Duodenal mucosa (tissue), 2 donors: Measurements from ENCODE around the gene MYH11.
"Not testable (repeated sequence)": the region's sequence is repeated elsewhere in the genome, so short reads cannot be mapped to it uniquely, and the experiment has no call there.

Experiments
- H3K27ac ChIP-seq: one replicate; pipeline ENCODE4 v1.7.0; 2013; ENCODE audit warnings: low read depth, low read length
- H3K27me3 ChIP-seq, 2 donors: one replicate each; pipeline ENCODE4 v1.7.0; 2013; ENCODE audit warnings: low read length in 2 of 2, control low read depth in 1 of 2; ENCODE audit not compliant: insufficient read depth in 2 of 2, control insufficient read depth in 1 of 2
- H3K36me3 ChIP-seq, 2 donors: one replicate each; pipeline ENCODE4 v1.7.0; 2013; ENCODE audit warnings: low read length in 2 of 2, control low read depth in 1 of 2; ENCODE audit not compliant: insufficient read depth in 2 of 2, control insufficient read depth in 1 of 2
- H3K4me1 ChIP-seq, 2 donors: one replicate each; pipeline ENCODE4 v1.7.0; 2013; ENCODE audit warnings: low read length in 2 of 2, control low read depth in 1 of 2; ENCODE audit not compliant: insufficient read depth in 2 of 2, control insufficient read depth in 1 of 2
- H3K4me3 ChIP-seq, 2 donors: one replicate each; pipeline ENCODE4 v1.7.0; 2013; ENCODE audit warnings: low read length in 2 of 2, low read depth in 1 of 2
- H3K9ac ChIP-seq, 2 donors: one replicate each; pipeline ENCODE4 v1.7.0; 2013; ENCODE audit warnings: low read length in 2 of 2, low read depth in 1 of 2
- H3K9me3 ChIP-seq, 2 donors: one replicate each; pipeline ENCODE4 v1.7.0; 2013; ENCODE audit warnings: low read length in 2 of 2, control low read depth in 1 of 2; ENCODE audit not compliant: control insufficient read depth in 1 of 2

Gene MYH11

GRCh38 chr16:15816228-15816627 is 40.6 kb downstream of the MYH11 start:
- Histone ChIP-seq H3K27ac (no peak overlapping the region), H3K27me3 (no peaks in the 10 kb centered on the region), H3K4me3 (no peak overlapping the region)

GRCh38 chr16:15812401-15812750 is 44.5 kb downstream of the MYH11 start:
- not testable (repeated sequence) for H3K4me3 ChIP-seq, H3K4me1 ChIP-seq, H3K9ac ChIP-seq, H3K36me3 ChIP-seq, H3K27ac ChIP-seq, H3K27me3 ChIP-seq
- H3K9me3 ChIP-seq = peaks cover 0 to 12% of the 10 kb centered on the region in 2 donors

More at GRCh38 chr16:15816228-15816627, 40.6 kb downstream of the MYH11 start:
- Histone ChIP-seq H3K9ac (no peak overlapping the region), H3K36me3 (no peaks in the 10 kb centered on the region), H3K9me3 (peaks cover 0 to 7% of the 10 kb centered on the region in 2 donors), H3K4me1 (peaks cover 0 to 4% of the 10 kb centered on the region in 2 donors)

GRCh38 chr16:15811481-15812400 is 45.1 kb downstream of the MYH11 start:
- Histone ChIP-seq H3K9me3 (peaks cover 0 to 12% of the 10 kb centered on the region in 2 donors), H3K36me3 (no peaks in the 10 kb centered on the region), H3K4me1 (peaks cover 0 to 4% of the 10 kb centered on the region in 2 donors), H3K9ac (no peak overlapping the region), H3K27ac (no peak overlapping the region), H3K4me3 (no peak overlapping the region), H3K27me3 (no peaks in the 10 kb centered on the region)

- no peak overlapping the region for H3K27ac ChIP-seq
- no peak overlapping the region for H3K9ac ChIP-seq
- no peak overlapping the region for H3K4me3 ChIP-seq
- H3K27me3 ChIP-seq = no peaks in the 10 kb centered on the region
- no peaks in the 10 kb centered on the region for H3K36me3 ChIP-seq
- H3K9me3 ChIP-seq = peaks cover 0 to 6% of the 10 kb centered on the region in 2 donors
- peaks cover 0 to 4% of the 10 kb centered on the region in 2 donors for H3K4me1 ChIP-seq
Observed at GRCh38 chr16:15810949-15811348, 45.9 kb downstream of the MYH11 start.

- Histone ChIP-seq H3K27ac (no peak overlapping the region), H3K36me3 (no peaks in the 10 kb centered on the region), H3K4me3 (no peak overlapping the region), H3K9me3 (peaks cover 0 to 5% of the 10 kb centered on the region in 2 donors), H3K27me3 (no peaks in the 10 kb centered on the region), H3K9ac (no peak overlapping the region), H3K4me1 (peaks cover 0 to 4% of the 10 kb centered on the region in 2 donors)
Observed at GRCh38 chr16:15810411-15810810, 46.4 kb downstream of the MYH11 start.

GRCh38 chr16:15809297-15809696 is 47.5 kb downstream of the MYH11 start:
- not testable (repeated sequence) for H3K27me3 ChIP-seq, H3K36me3 ChIP-seq, H3K9ac ChIP-seq, H3K4me1 ChIP-seq, H3K27ac ChIP-seq, H3K4me3 ChIP-seq, H3K9me3 ChIP-seq

- H3K27ac ChIP-seq = no peak overlapping the region
- no peaks in the 10 kb centered on the region for H3K27me3 ChIP-seq
- H3K9me3 ChIP-seq = peaks cover 0 to 5% of the 10 kb centered on the region in 2 donors
- no peaks in the 10 kb centered on the region for H3K36me3 ChIP-seq
- H3K4me3 ChIP-seq = no peak overlapping the region
- no peak overlapping the region for H3K9ac ChIP-seq
- peaks cover 0 to 4% of the 10 kb centered on the region in 2 donors for H3K4me1 ChIP-seq
Observed at GRCh38 chr16:15808071-15808470, 48.8 kb downstream of the MYH11 start.

- Histone ChIP-seq H3K9ac (no peak overlapping the region), H3K27ac (no peak overlapping the region), H3K4me1 (peaks cover 0 to 4% of the 10 kb centered on the region in 2 donors), H3K9me3 (peaks cover 0 to 5% of the 10 kb centered on the region in 2 donors), H3K27me3 (no peaks in the 10 kb centered on the region), H3K4me3 (no peak overlapping the region), H3K36me3 (no peaks in the 10 kb centered on the region)
Observed at GRCh38 chr16:15807603-15808009, 49.2 kb downstream of the MYH11 start.

GRCh38 chr16:15803618-15804017 is 53.2 kb downstream of the MYH11 start:
- Histone ChIP-seq H3K36me3 (no peaks in the 10 kb centered on the region), H3K27ac (no peak overlapping the region), H3K4me3 (no peak overlapping the region), H3K9ac (no peak overlapping the region), H3K9me3 (no peaks in the 10 kb centered on the region), H3K4me1 (no peaks in the 10 kb centered on the region), H3K27me3 (no peaks in the 10 kb centered on the region)

GRCh38 chr16:15799851-15800495 is 56.9 kb downstream of the MYH11 start:
- Histone ChIP-seq H3K4me3 (no peak overlapping the region), H3K27ac (no peak overlapping the region), H3K4me1 (no peaks in the 10 kb centered on the region), H3K9me3 (no peaks in the 10 kb centered on the region), H3K27me3 (no peaks in the 10 kb centered on the region), H3K9ac (no peak overlapping the region), H3K36me3 (no peaks in the 10 kb centered on the region)
